Activated naive CD4-positive, alpha-beta T cell treated with anti-CD3 and anti-CD28 coated beads, Interleukin-2, amount 10 ng/mL, durations not matched to agents 7 days and 5 days (primary cell): ENCODE data around the gene ARHGEF28.

Experiments used
- CTCF ChIA-PET: fragments of 350-600 bp; sonication (Branson Sonifier 250); formaldehyde crosslinking; loops from one replicate; lab custom pipeline; 2021; ENCODE audit warnings: antibody characterized with exemption; lab: Charles Lee
- DNase-seq: peaks from one replicate; pipeline ENCODE4 v3.0.0-alpha.2; 2020
- H3K27ac Mint-ChIP-seq: one replicate; pipeline ENCODE4 v1.8.0; 2021; ENCODE audit warnings: mild to moderate bottlenecking, moderate library complexity, mixed read lengths
- H3K27me3 Mint-ChIP-seq: one replicate; pipeline ENCODE4 v1.8.0; 2021; ENCODE audit warnings: mild to moderate bottlenecking, mixed read lengths
- H3K36me3 Mint-ChIP-seq: one replicate; pipeline ENCODE4 v1.8.0; 2021; ENCODE audit warnings: mixed read lengths
- H3K4me1 Mint-ChIP-seq: one replicate; pipeline ENCODE4 v1.8.0; 2021; ENCODE audit warnings: mixed read lengths
- H3K4me3 Mint-ChIP-seq: one replicate; pipeline ENCODE4 v1.8.0; 2021; ENCODE audit warnings: mild to moderate bottlenecking, moderate library complexity, mixed read lengths
- H3K9me3 Mint-ChIP-seq: one replicate; pipeline ENCODE4 v1.8.0; 2021; ENCODE audit warnings: mixed read lengths

The ARHGEF28 gene

GRCh38 chr5:73630765-73631164 is 4.8 kb downstream of the ARHGEF28 start:
- CTCF ChIA-PET, result no interaction called here
- no peak for DNase-seq
- Mint-ChIP-seq H3K4me1 (no peaks in the 10 kb centered on the region), H3K9me3 (no peaks in the 10 kb centered on the region), H3K36me3 (no peaks in the 10 kb centered on the region), H3K27ac (no peak overlapping the region), H3K4me3 (no peak overlapping the region), H3K27me3 (peaks cover 37% of the 10 kb centered on the region)

GRCh38 chr5:73631500-73631899 is 5.5 kb downstream of the ARHGEF28 start:
- no peaks in the 10 kb centered on the region for H3K36me3 Mint-ChIP-seq

GRCh38 chr5:73633060-73633459 is 7.1 kb downstream of the ARHGEF28 start:
- no peak for DNase-seq
- Mint-ChIP-seq H3K4me1 (no peaks in the 10 kb centered on the region), H3K9me3 (no peaks in the 10 kb centered on the region), H3K36me3 (no peaks in the 10 kb centered on the region), H3K4me3 (no peak overlapping the region), H3K27me3 (peaks cover 17% of the 10 kb centered on the region), H3K27ac (no peak overlapping the region)
- CTCF ChIA-PET, result no interaction called here

More at GRCh38 chr5:73631500-73631899, 5.5 kb downstream of the ARHGEF28 start:
- CTCF ChIA-PET, result no interaction called here
- Mint-ChIP-seq H3K27me3 (peaks cover 31% of the 10 kb centered on the region), H3K27ac (no peak overlapping the region), H3K4me1 (no peaks in the 10 kb centered on the region), H3K4me3 (no peak overlapping the region), H3K9me3 (no peaks in the 10 kb centered on the region)
- no peak for DNase-seq

- Mint-ChIP-seq H3K27me3 (peaks cover 10% of the 10 kb centered on the region), H3K4me3 (no peak overlapping the region), H3K4me1 (no peaks in the 10 kb centered on the region), H3K36me3 (no peaks in the 10 kb centered on the region), H3K9me3 (no peaks in the 10 kb centered on the region), H3K27ac (no peak overlapping the region)
- CTCF ChIA-PET, result no interaction called here
- DNase-seq, result no peak
These were observed 10.4 kb downstream of the ARHGEF28 start for GRCh38 chr5:73636408-73636807.

GRCh38 chr5:73637565-73637964 is 11.6 kb downstream of the ARHGEF28 start:
- CTCF ChIA-PET, result no interaction called here
- no peaks in the 10 kb centered on the region for H3K4me1 Mint-ChIP-seq
- peaks cover 10% of the 10 kb centered on the region for H3K27me3 Mint-ChIP-seq

GRCh38 chr5:73638344-73639095 is 12.5 kb downstream of the ARHGEF28 start:
- H3K36me3 Mint-ChIP-seq, result no peaks in the 10 kb centered on the region
- H3K4me1 Mint-ChIP-seq, result no peaks in the 10 kb centered on the region
- peaks cover 4% of the 10 kb centered on the region for H3K27me3 Mint-ChIP-seq
- CTCF ChIA-PET, result no interaction called here
- no peak overlapping the region for H3K27ac Mint-ChIP-seq
- H3K9me3 Mint-ChIP-seq, result no peaks in the 10 kb centered on the region
- DNase-seq, result no peak
- H3K4me3 Mint-ChIP-seq, result no peak overlapping the region

More at GRCh38 chr5:73637565-73637964, 11.6 kb downstream of the ARHGEF28 start:
- Mint-ChIP-seq H3K36me3 (no peaks in the 10 kb centered on the region), H3K4me3 (no peak overlapping the region), H3K27ac (no peak overlapping the region), H3K9me3 (no peaks in the 10 kb centered on the region)
- DNase-seq, result no peak

GRCh38 chr5:73640861-73641320 is 14.9 kb downstream of the ARHGEF28 start:
- no peaks in the 10 kb centered on the region for H3K9me3 Mint-ChIP-seq
- H3K4me1 Mint-ChIP-seq, result no peaks in the 10 kb centered on the region
- CTCF ChIA-PET, result interaction anchor here (0.6 to 0.9 kb wide), 2 partner anchors 9 to 44 kb away, joined by 3 read pairs; no protein-coding TSS in a partner anchor
- no peak for DNase-seq
- H3K4me3 Mint-ChIP-seq, result no peak overlapping the region
- H3K36me3 Mint-ChIP-seq, result no peaks in the 10 kb centered on the region
- peaks cover 8% of the 10 kb centered on the region for H3K27me3 Mint-ChIP-seq
- no peak overlapping the region for H3K27ac Mint-ChIP-seq

GRCh38 chr5:73641811-73642210 is 15.8 kb downstream of the ARHGEF28 start:
- Mint-ChIP-seq H3K4me1 (no peaks in the 10 kb centered on the region), H3K9me3 (no peaks in the 10 kb centered on the region), H3K36me3 (no peaks in the 10 kb centered on the region), H3K27ac (no peak overlapping the region), H3K27me3 (peaks cover 15% of the 10 kb centered on the region), H3K4me3 (no peak overlapping the region)
- CTCF ChIA-PET, result no interaction called here
- no peak for DNase-seq

GRCh38 chr5:73642344-73642743 is 16.3 kb downstream of the ARHGEF28 start:
- Mint-ChIP-seq H3K27me3 (peaks cover 16% of the 10 kb centered on the region), H3K36me3 (no peaks in the 10 kb centered on the region), H3K4me3 (no peak overlapping the region), H3K27ac (no peak overlapping the region), H3K4me1 (no peaks in the 10 kb centered on the region), H3K9me3 (no peaks in the 10 kb centered on the region)
- no peak for DNase-seq
- CTCF ChIA-PET, result no interaction called here

- H3K27ac Mint-ChIP-seq, result no peak overlapping the region
- no peak for DNase-seq
- no peaks in the 10 kb centered on the region for H3K9me3 Mint-ChIP-seq
- H3K27me3 Mint-ChIP-seq, result peaks cover 20% of the 10 kb centered on the region
- no peak overlapping the region for H3K4me3 Mint-ChIP-seq
- no peaks in the 10 kb centered on the region for H3K4me1 Mint-ChIP-seq
- H3K36me3 Mint-ChIP-seq, result no peaks in the 10 kb centered on the region
- CTCF ChIA-PET, result no interaction called here
These were observed 18.5 kb downstream of the ARHGEF28 start for GRCh38 chr5:73644385-73644963.

GRCh38 chr5:73647721-73648120 is 21.7 kb downstream of the ARHGEF28 start:
- CTCF ChIA-PET, result no interaction called here
- Mint-ChIP-seq H3K36me3 (no peaks in the 10 kb centered on the region), H3K27ac (no peak overlapping the region), H3K4me1 (no peaks in the 10 kb centered on the region), H3K4me3 (no peak overlapping the region), H3K9me3 (no peaks in the 10 kb centered on the region), H3K27me3 (peaks cover 16% of the 10 kb centered on the region)
- no peak for DNase-seq

- Mint-ChIP-seq H3K4me3 (no peak overlapping the region), H3K36me3 (no peaks in the 10 kb centered on the region), H3K27me3 (peaks cover 16% of the 10 kb centered on the region), H3K4me1 (no peaks in the 10 kb centered on the region), H3K9me3 (no peaks in the 10 kb centered on the region), H3K27ac (no peak overlapping the region)
- CTCF ChIA-PET, result no interaction called here
- no peak for DNase-seq
These were observed 22.5 kb downstream of the ARHGEF28 start for GRCh38 chr5:73648515-73648914.

GRCh38 chr5:73649926-73650325 is 23.9 kb downstream of the ARHGEF28 start:
- DNase-seq, result no peak
- Mint-ChIP-seq H3K4me1 (no peaks in the 10 kb centered on the region), H3K36me3 (no peaks in the 10 kb centered on the region), H3K27me3 (peaks cover 12% of the 10 kb centered on the region), H3K9me3 (no peaks in the 10 kb centered on the region), H3K4me3 (no peak overlapping the region), H3K27ac (no peak overlapping the region)
- CTCF ChIA-PET, result interaction anchor here (0.6 kb wide), 1 partner anchor 10 kb away, joined by 3 read pairs; no protein-coding TSS in a partner anchor

GRCh38 chr5:73652391-73652790 is 26.4 kb downstream of the ARHGEF28 start:
- peaks cover 12% of the 10 kb centered on the region for H3K27me3 Mint-ChIP-seq
- no peaks in the 10 kb centered on the region for H3K36me3 Mint-ChIP-seq
- CTCF ChIA-PET, result no interaction called here
- H3K4me3 Mint-ChIP-seq, result no peak overlapping the region
- no peak overlapping the region for H3K27ac Mint-ChIP-seq
- DNase-seq, result no peak
- no peaks in the 10 kb centered on the region for H3K4me1 Mint-ChIP-seq
- no peaks in the 10 kb centered on the region for H3K9me3 Mint-ChIP-seq
